Stimulated activated CD4-positive, alpha-beta T cell treated with anti-CD3 and anti-CD28 coated beads, Interleukin-12 subunit alpha, Interleukin-12 subunit beta, amount 100 ng/mL, for 48 hours (primary cell): ENCODE results near the gene SYNJ2.
A peak's percentile ranks its signal among the peaks of the same experiment; 100 is the strongest.

ENCODE experiments used
- DNase-seq, 3 donors: peaks; one replicate each; pipeline ENCODE4 v3.0.0-alpha.2; 2020; ENCODE audit warnings: low read depth in 2 of 3, low spot score in 1 of 3

Gene SYNJ2

GRCh38 chr6:158040051-158040803, 58.6 kb downstream of the SYNJ2 start:
- no peak for DNase-seq

GRCh38 chr6:158040804-158041347, 59.2 kb downstream of the SYNJ2 start:
- no peak for DNase-seq

- DNase-seq: no peak
Observed at GRCh38 chr6:158041370-158041769, 59.7 kb downstream of the SYNJ2 start.

- DNase-seq: no peak
Observed at GRCh38 chr6:158041788-158042187, 60.1 kb downstream of the SYNJ2 start.

GRCh38 chr6:158042245-158042798, 60.7 kb downstream of the SYNJ2 start:
- no peak for DNase-seq

- DNase-seq: no peak
Observed at GRCh38 chr6:158043008-158043407, 61.3 kb downstream of the SYNJ2 start.

- no peak for DNase-seq
Observed at GRCh38 chr6:158043586-158044524, 62.2 kb downstream of the SYNJ2 start.

- DNase-seq: no peak
Observed at GRCh38 chr6:158044525-158044888, 62.8 kb downstream of the SYNJ2 start.

GRCh38 chr6:158046201-158047126, 64.8 kb downstream of the SYNJ2 start:
- no peak for DNase-seq

- peak; percentile 55 to 72 (median 62) for DNase-seq
Observed at GRCh38 chr6:158047127-158047518, 65.5 kb downstream of the SYNJ2 start.

- DNase-seq: no peak
Observed at GRCh38 chr6:158047563-158048323, 66.1 kb downstream of the SYNJ2 start.

- DNase-seq: no peak
Observed at GRCh38 chr6:158048589-158048988, 66.9 kb downstream of the SYNJ2 start.

GRCh38 chr6:158049055-158050028, 67.7 kb downstream of the SYNJ2 start:
- no peak for DNase-seq

- no peak for DNase-seq
Observed at GRCh38 chr6:158050107-158050735, 68.6 kb downstream of the SYNJ2 start.

- DNase-seq: no peak
Observed at GRCh38 chr6:158050955-158051354, 69.3 kb downstream of the SYNJ2 start.

- DNase-seq: no peak
Observed at GRCh38 chr6:158051968-158052367, 70.3 kb downstream of the SYNJ2 start.

- DNase-seq: no peak
Observed at GRCh38 chr6:158053377-158054313, 72.0 kb downstream of the SYNJ2 start.
